Keratinocyte (primary cell): Measurements from ENCODE around the gene PVR. TPM values are rescaled to one million over a fixed set of nuclear protein-coding genes. Genes with fewer than 3 reads are reported as not detected.

Source experiments
- DNase-seq: peaks from one replicate; pipeline ENCODE4 v3.0.0-alpha.2; 2011; ENCODE audit warnings: low read depth, missing footprints, low spot score
- FAIRE-seq: peaks from 2 replicates; lab custom pipeline; 2011; peaks lifted over from hg19 to GRCh38; lab: Jason Lieb, UNC
- H2AFZ ChIP-seq: 2 replicates; pipeline ENCODE4 v1.6.0; 2012; ENCODE audit warnings: low read length, control low read depth, inconsistent platforms; ENCODE audit not compliant: control insufficient read depth
- H3K27ac ChIP-seq: 2 replicates; pipeline ENCODE4 v1.5.1; 2011; ENCODE audit warnings: low read length; ENCODE audit not compliant: control insufficient read depth, insufficient read depth
- H3K27me3 ChIP-seq: 3 replicates; pipeline ENCODE4 v1.6.0; 2011; ENCODE audit warnings: low read length; ENCODE audit not compliant: control insufficient read depth, insufficient read depth; ENCODE audit errors: extremely low read depth
- H3K36me3 ChIP-seq, 2 experiments: 2 replicates in 1 of 2; 3 replicates in 1 of 2; pipeline ENCODE4 v1.5.1; 2011; ENCODE audit warnings: low read length in 2 of 2, mild to moderate bottlenecking in 1 of 2; ENCODE audit not compliant: control insufficient read depth in 2 of 2, insufficient read depth in 2 of 2; ENCODE audit errors: extremely low read depth in 1 of 2
- H3K4me1 ChIP-seq: 3 replicates; pipeline ENCODE4 v1.5.1; 2011; ENCODE audit warnings: low read length; ENCODE audit not compliant: control insufficient read depth, insufficient read depth; ENCODE audit errors: extremely low read depth
- H3K4me2 ChIP-seq: 3 replicates; pipeline ENCODE4 v1.6.0; 2011; ENCODE audit warnings: low read depth, low read length; ENCODE audit not compliant: control insufficient read depth, insufficient read depth; ENCODE audit errors: extremely low read depth
- H3K4me3 ChIP-seq, 3 experiments: fragments of 200-600 bp in 1 of 3; sonication (generic) in 1 of 3; 2 replicates in 2 of 3; 3 replicates in 1 of 3; pipeline ENCODE4 v1.5.1; 2011 to 2016; ENCODE audit warnings: low read length in 3 of 3, mild to moderate bottlenecking in 3 of 3, control low read depth in 2 of 3, inconsistent platforms in 1 of 3, low read depth in 1 of 3, mixed read lengths in 1 of 3, mixed run types in 1 of 3, moderate library complexity in 1 of 3; ENCODE audit not compliant: control insufficient read depth in 2 of 3, insufficient read depth in 2 of 3; ENCODE audit errors: extremely low read depth in 1 of 3
- H3K79me2 ChIP-seq: 2 replicates; pipeline ENCODE4 v1.6.0; 2012; ENCODE audit warnings: low read length; ENCODE audit not compliant: control insufficient read depth, insufficient read depth
- H3K9ac ChIP-seq: 3 replicates; pipeline ENCODE4 v1.6.0; 2011; ENCODE audit warnings: low read length; ENCODE audit not compliant: control insufficient read depth, insufficient read depth; ENCODE audit errors: extremely low read depth
- H3K9me1 ChIP-seq: 3 replicates; pipeline ENCODE4 v1.6.0; 2011; ENCODE audit warnings: low read length; ENCODE audit not compliant: control insufficient read depth, insufficient read depth; ENCODE audit errors: extremely low read depth
- H3K9me3 ChIP-seq: 2 replicates; pipeline ENCODE4 v1.5.1; 2012; ENCODE audit warnings: low read depth, low read length; ENCODE audit not compliant: control insufficient read depth
- H4K20me1 ChIP-seq: 3 replicates; pipeline ENCODE4 v1.6.0; 2011; ENCODE audit warnings: low read length; ENCODE audit not compliant: control insufficient read depth, insufficient read depth; ENCODE audit errors: extremely low read depth
- CTCF ChIP-seq, 3 experiments: IDR thresholded peaks in 1 of 3; conservative IDR thresholded peaks in 1 of 3; optimal IDR thresholded peaks in 1 of 3; 2 replicates in 2 of 3; 3 replicates in 1 of 3; pipeline versions ENCODE3 to v1.5.1; 2011; ENCODE audit warnings: low read length in 3 of 3, mild to moderate bottlenecking in 3 of 3, moderate library complexity in 2 of 3, control low read depth in 1 of 3, inconsistent platforms in 1 of 3; ENCODE audit not compliant: insufficient read depth in 2 of 3; ENCODE audit errors: extremely low read depth in 1 of 3
- EZH2 ChIP-seq: IDR thresholded peaks from one replicate; pipeline ENCODE4 v1.6.1; 2012; ENCODE audit warnings: inconsistent platforms, mild to moderate bottlenecking, low read length, moderate library complexity
- dilution Hi-C: fragments of 300-500 bp; cut with MboI; formaldehyde crosslinking; loops from one replicate; pipeline ENCODE4 v1.7.0; 2020; ENCODE audit warnings: low sequenced_read_pairs; ENCODE audit not compliant: extremely low pct_ligation_motif_present
- polyA plus RNA-seq, 5 experiments: library from polyadenylated mRNA; depleted of rRNA in 3 of 5; stranded (reverse) in 3 of 5; stranded (forward) in 1 of 5; unstranded in 1 of 5; fragments of >200 nt; gene quantifications; 1 replicate in 1 of 5; 2 replicates in 3 of 5; 3 replicates in 1 of 5; pipeline versions ENCODE4 v1.2.1 to v1.2.3, GENCODE V29; 2011 to 2012; ENCODE audit warnings: missing spikeins in 2 of 5, low read depth in 1 of 5, low replicate concordance in 1 of 5

Gene PVR
- polyA plus RNA-seq, 1 donor (not counting 4 experiments of a cell fraction or from before 2014, with no cell fraction given): 48.1 TPM

DNA sequence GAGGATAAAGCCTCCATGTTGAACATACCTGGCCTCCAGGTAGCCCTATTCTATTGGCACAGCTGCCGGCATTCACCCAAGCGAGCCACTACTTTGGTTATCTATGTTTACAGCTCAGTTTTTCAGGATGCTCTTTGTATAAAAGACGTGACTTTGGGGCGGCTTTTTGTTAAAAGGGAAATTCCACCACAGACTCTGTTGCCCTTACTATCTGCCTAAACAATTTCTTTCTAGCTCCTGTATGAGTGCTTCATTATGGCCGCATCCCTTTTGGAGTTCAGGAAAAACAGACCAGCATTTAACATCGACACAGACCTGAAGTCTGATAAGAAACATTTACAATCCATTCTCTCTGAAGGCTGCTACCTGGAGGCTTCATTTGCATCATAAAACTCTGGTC is 39.5 kb upstream of the PVR start:
- dilution Hi-C loops: no loop called here
- DNase-seq (no peak), FAIRE-seq (no peak)
- Histone ChIP-seq H3K9me1 (no peaks in the 10 kb centered on the region), H3K9ac (no peak overlapping the region), H3K4me2 (no peak overlapping the region), H3K27me3 (peaks cover 2% of the 10 kb centered on the region), H3K27ac (no peak overlapping the region), H3K79me2 (no peaks in the 10 kb centered on the region), H3K4me3 (no peak overlapping the region), H3K36me3 (no peaks in the 10 kb centered on the region), H3K9me3 (no peaks in the 10 kb centered on the region), H2AFZ (no peak overlapping the region), H3K4me1 (peaks cover 23% of the 10 kb centered on the region), H4K20me1 (no peaks in the 10 kb centered on the region)
- TF ChIP-seq EZH2 (no peak), CTCF (optimal IDR thresholded peaks at IDR 0.05 in 1 of 3, IDR thresholded peaks at IDR 0.05 in 1 of 3, conservative IDR thresholded peaks at IDR 0.05 in 1 of 3; ENCODE audit: extremely low read depth in 1 of 3, insufficient read depth in 2 of 3, low read length in 3 of 3) (no peak)

DNA sequence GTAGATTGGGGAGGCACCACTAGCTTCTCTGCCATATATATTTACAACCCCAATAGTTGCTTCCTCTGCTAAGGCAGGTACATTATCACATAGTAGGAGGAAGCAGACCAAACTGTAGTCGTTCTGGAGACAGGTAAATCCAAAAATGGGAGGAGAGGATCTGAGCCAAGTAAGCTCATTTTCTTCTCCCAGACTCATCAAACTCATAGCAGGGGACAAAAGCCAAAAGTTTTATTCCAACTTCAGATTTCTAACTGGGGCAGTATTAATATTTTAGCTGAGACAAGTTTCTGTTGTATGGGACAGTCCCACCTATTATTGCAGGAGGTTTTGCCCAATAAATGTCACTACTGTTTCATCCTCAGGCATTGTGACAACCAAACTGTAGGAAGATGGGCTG is 38.2 kb upstream of the PVR start:
- Histone ChIP-seq H3K27me3 (no peaks in the 10 kb centered on the region), H3K36me3 (no peaks in the 10 kb centered on the region), H4K20me1 (no peaks in the 10 kb centered on the region), H3K4me1 (peaks cover 23% of the 10 kb centered on the region), H3K9ac (no peak overlapping the region), H3K4me3 (no peak overlapping the region), H3K27ac (no peak overlapping the region), H3K9me1 (no peaks in the 10 kb centered on the region), H3K79me2 (no peaks in the 10 kb centered on the region), H3K9me3 (no peaks in the 10 kb centered on the region), H2AFZ (no peak overlapping the region), H3K4me2 (no peak overlapping the region)
- no peak for FAIRE-seq
- dilution Hi-C loops: no loop called here
- TF ChIP-seq CTCF (optimal IDR thresholded peaks at IDR 0.05 in 1 of 3, IDR thresholded peaks at IDR 0.05 in 1 of 3, conservative IDR thresholded peaks at IDR 0.05 in 1 of 3; ENCODE audit: extremely low read depth in 1 of 3, insufficient read depth in 2 of 3, low read length in 3 of 3) (no peak), EZH2 (no peak)
- no peak for DNase-seq
